ENCODE measurements around the gene COL4A2.

The COL4A2 gene

GRCh38 chr13:110428313-110428712 is 121.2 kb downstream of the COL4A2 start:
- no peak for DNase-seq (ENCODE audit: extremely low read depth, low read depth)
- no peak for TF ChIP-seq CTCF (IDR thresholded peaks at IDR 0.05; ENCODE audit: low read depth, low read length, missing control alignments)
- no peak overlapping the region for H3K4me3 ChIP-seq (replicated peaks; ENCODE audit: low read depth, low read length)

- no peak for TF ChIP-seq CTCF (IDR thresholded peaks at IDR 0.05; ENCODE audit: low read depth, low read length, missing control alignments)
- H3K4me3 ChIP-seq (replicated peaks; ENCODE audit: low read depth, low read length), result no peak overlapping the region
- DNase-seq (ENCODE audit: extremely low read depth, low read depth), result no peak
Measured at GRCh38 chr13:110430391-110431336, 123.6 kb downstream of the COL4A2 start.

GRCh38 chr13:110431425-110432294 is 124.6 kb downstream of the COL4A2 start:
- no peak for DNase-seq (ENCODE audit: extremely low read depth, low read depth)
- TF ChIP-seq CTCF (IDR thresholded peaks at IDR 0.05; ENCODE audit: low read depth, low read length, missing control alignments), result no peak
- no peak overlapping the region for H3K4me3 ChIP-seq (replicated peaks; ENCODE audit: low read depth, low read length)

GRCh38 chr13:110432522-110432921 is 125.4 kb downstream of the COL4A2 start:
- no peak overlapping the region for H3K4me3 ChIP-seq (replicated peaks; ENCODE audit: low read depth, low read length)
- no peak for DNase-seq (ENCODE audit: extremely low read depth, low read depth)
- no peak for TF ChIP-seq CTCF (IDR thresholded peaks at IDR 0.05; ENCODE audit: low read depth, low read length, missing control alignments)

- no peak for DNase-seq (ENCODE audit: extremely low read depth, low read depth)
- H3K4me3 ChIP-seq (replicated peaks; ENCODE audit: low read depth, low read length), result no peak overlapping the region
- TF ChIP-seq CTCF (IDR thresholded peaks at IDR 0.05; ENCODE audit: low read depth, low read length, missing control alignments), result no peak
Measured at GRCh38 chr13:110433014-110433413, 125.9 kb downstream of the COL4A2 start.

GRCh38 chr13:110434629-110435028 is 127.5 kb downstream of the COL4A2 start:
- no peak for TF ChIP-seq CTCF (IDR thresholded peaks at IDR 0.05; ENCODE audit: low read depth, low read length, missing control alignments)
- no peak for DNase-seq (ENCODE audit: extremely low read depth, low read depth)
- no peak overlapping the region for H3K4me3 ChIP-seq (replicated peaks; ENCODE audit: low read depth, low read length)
